NCI-H2107 (cell line): ENCODE data around the gene PCSK6.

Experiments used
- DNase-seq: peaks from one replicate; lab custom pipeline; 2025; lab: John Stamatoyannopoulos, UW

Gene PCSK6

GRCh38 chr15:101446518-101447167, 42.9 kb downstream of the PCSK6 start:
- no peak for DNase-seq

- DNase-seq, result no peak
Measured at GRCh38 chr15:101445562-101446517, 43.7 kb downstream of the PCSK6 start.

GRCh38 chr15:101444807-101445508, 44.5 kb downstream of the PCSK6 start:
- no peak for DNase-seq

GRCh38 chr15:101444015-101444414, 45.5 kb downstream of the PCSK6 start:
- DNase-seq, result no peak

- no peak for DNase-seq
Measured at GRCh38 chr15:101442272-101442671, 47.2 kb downstream of the PCSK6 start.

- DNase-seq, result no peak
Measured at GRCh38 chr15:101441696-101442095, 47.8 kb downstream of the PCSK6 start.

- no peak for DNase-seq
Measured at GRCh38 chr15:101440846-101441590, 48.5 kb downstream of the PCSK6 start.

- no peak for DNase-seq
Measured at GRCh38 chr15:101439920-101440319, 49.6 kb downstream of the PCSK6 start.

- no peak for DNase-seq
Measured at GRCh38 chr15:101439285-101439919, 50.1 kb downstream of the PCSK6 start.

GRCh38 chr15:101438482-101439284, 50.8 kb downstream of the PCSK6 start:
- DNase-seq, result no peak

- DNase-seq, result no peak
Measured at GRCh38 chr15:101437618-101438481, 51.7 kb downstream of the PCSK6 start.

- DNase-seq, result no peak
Measured at GRCh38 chr15:101437209-101437608, 52.3 kb downstream of the PCSK6 start.

GRCh38 chr15:101436526-101436925, 53.0 kb downstream of the PCSK6 start:
- DNase-seq, result no peak

- DNase-seq, result no peak
Measured at GRCh38 chr15:101435761-101436160, 53.7 kb downstream of the PCSK6 start.

- no peak for DNase-seq
Measured at GRCh38 chr15:101434032-101434920, 55.2 kb downstream of the PCSK6 start.

- DNase-seq, result no peak
Measured at GRCh38 chr15:101433396-101433795, 56.1 kb downstream of the PCSK6 start.

- no peak for DNase-seq
Measured at GRCh38 chr15:101432982-101433381, 56.5 kb downstream of the PCSK6 start.

- no peak for DNase-seq
Measured at GRCh38 chr15:101431748-101432147, 57.8 kb downstream of the PCSK6 start.

- no peak for DNase-seq
Measured at GRCh38 chr15:101431301-101431700, 58.2 kb downstream of the PCSK6 start.
